K562 (cell line): Measurements from ENCODE around the gene ANXA9. TPM values are rescaled to one million over a fixed set of nuclear protein-coding genes. Genes with fewer than 3 reads are reported as not detected.

Experiments
- ATAC-seq: fragments of 200-7000 bp; cut with Tn5 transposase; 3 replicates; pipeline ENCODE4 v1.9.1; 2020; ENCODE audit warnings: moderate library complexity
- BruUV-seq: library from RNA; stranded (reverse); fragments of 400-500 nt; replicated peaks from 2 replicates; lab custom pipeline; 2021; lab: Mats Ljungman, UMichigan
- CTCF ChIA-PET: fragments of 300-600 bp; formaldehyde crosslinking; extraction: SDS; loops from one replicate; lab custom pipeline; 2021; ENCODE audit warnings: low intra/inter-chr PET ratio; lab: Yijun Ruan, JAX
- POLR2A ChIA-PET: fragments of 300-600, 350-650 bp; sonication (Branson Sonifier 250); formaldehyde crosslinking; extraction: SDS; loops from one replicate; lab custom pipeline; 2021; ENCODE audit warnings: antibody characterized with exemption, inconsistent platforms; lab: Yijun Ruan, JAX
- DNase-seq, 4 experiments: peaks; one replicate each; pipeline versions ENCODE4 v3.0.0 to v3.0.0-alpha.2; 2011 to 2018; ENCODE audit warnings: low spot score in 3 of 4, mixed read lengths in 3 of 4; ENCODE audit errors: extremely low read depth in 1 of 4
- FAIRE-seq: peaks from 2 replicates; lab custom pipeline; 2011; peaks lifted over from hg19 to GRCh38; lab: Jason Lieb, UNC
- H2AFZ ChIP-seq: 2 replicates; pipeline ENCODE4 v1.6.0; 2011; ENCODE audit warnings: low read depth, low read length, control low read depth, inconsistent platforms
- H3K27ac ChIP-seq: fragments of 200-600 bp; 3 replicates; pipeline ENCODE4 v1.8.0; 2011; ENCODE audit warnings: low read depth, mild to moderate bottlenecking, control low read depth, inconsistent platforms, low read length, moderate library complexity, mixed read lengths; ENCODE audit errors: extremely low read depth
- H3K27me3 ChIP-seq, 2 experiments: fragments of 300-600 bp in 1 of 2; 2 replicates in 1 of 2; 3 replicates in 1 of 2; pipeline versions ENCODE4 v1.6.0 to v1.8.0; 2011; ENCODE audit warnings: inconsistent platforms in 2 of 2, low read length in 2 of 2, mild to moderate bottlenecking in 1 of 2, mixed read lengths in 1 of 2, moderate library complexity in 1 of 2; ENCODE audit not compliant: control insufficient read depth in 2 of 2, insufficient read depth in 2 of 2
- H3K36me3 ChIP-seq: fragments of 300-600 bp; 3 replicates; pipeline ENCODE4 v1.8.0; 2011; ENCODE audit warnings: mild to moderate bottlenecking, low read length, inconsistent platforms; ENCODE audit not compliant: control insufficient read depth, insufficient read depth
- H3K4me1 ChIP-seq, 2 experiments: fragments of 200-600 bp in 1 of 2; replicated peaks in 1 of 2; 2 replicates in 1 of 2; 3 replicates in 1 of 2; pipeline versions ENCODE4 v1.5.1 to v1.8.0; 2011; ENCODE audit warnings: inconsistent platforms in 2 of 2, low read length in 2 of 2, mild to moderate bottlenecking in 1 of 2, mixed read lengths in 1 of 2, moderate library complexity in 1 of 2; ENCODE audit not compliant: control insufficient read depth in 2 of 2, insufficient read depth in 2 of 2
- H3K4me2 ChIP-seq: 2 replicates; pipeline ENCODE4 v1.6.1; 2011; ENCODE audit warnings: low read length, control low read depth, inconsistent platforms, mixed read lengths; ENCODE audit not compliant: insufficient read depth
- H3K4me3 ChIP-seq: fragments of 200-600 bp; sonication (generic), shearing (Covaris generic); 2 replicates; pipeline ENCODE4 v1.5.1; 2016; ENCODE audit warnings: control low read depth, inconsistent platforms
- H3K79me2 ChIP-seq: fragments of 200-600 bp; 3 replicates; pipeline ENCODE4 v1.8.0; 2011; ENCODE audit warnings: low read length, inconsistent platforms; ENCODE audit not compliant: control insufficient read depth, insufficient read depth
- H3K9ac ChIP-seq, 2 experiments: 2 replicates each; pipeline versions ENCODE4 v1.6.0 to v1.6.1; 2011; ENCODE audit warnings: low read depth in 2 of 2, low read length in 2 of 2, control low read depth in 1 of 2, inconsistent platforms in 1 of 2, mild to moderate bottlenecking in 1 of 2, mixed read lengths in 1 of 2; ENCODE audit not compliant: insufficient read depth in 1 of 2
- H3K9me1 ChIP-seq: one replicate; pipeline ENCODE4 v1.6.0; 2011; ENCODE audit warnings: inconsistent platforms, mild to moderate bottlenecking, low read length, moderate library complexity; ENCODE audit not compliant: control insufficient read depth, insufficient read depth
- H3K9me3 ChIP-seq: replicated peaks from 2 replicates; pipeline ENCODE4 v1.5.1; 2011; ENCODE audit warnings: low read depth, low read length, inconsistent platforms; ENCODE audit not compliant: control insufficient read depth, insufficient read depth
- H4K20me1 ChIP-seq: replicated peaks from 2 replicates; pipeline ENCODE4 v1.6.1; 2011; ENCODE audit warnings: low read length, inconsistent platforms, mixed read lengths; ENCODE audit not compliant: control insufficient read depth, insufficient read depth
- FOXM1 ChIP-seq, 2 experiments: fragments of 450-650 bp in 1 of 2; sonication (generic) in 1 of 2; formaldehyde crosslinking in 1 of 2; IDR thresholded peaks; 2 replicates each; pipeline versions ENCODE4 v1.6.1 to v1.9.0; 2017 to 2022; ENCODE audit warnings: low read depth in 2 of 2, mild to moderate bottlenecking in 2 of 2, missing genetic modification reagents in 1 of 2, moderate library complexity in 1 of 2
- HEY1 ChIP-seq: fragments of 250-450 bp; sonication (Bioruptor Pico); IDR thresholded peaks from 2 replicates; pipeline ENCODE4 v1.5.0; 2020; ENCODE audit warnings: mild to moderate bottlenecking, moderate library complexity, borderline replicate concordance
- KDM5B ChIP-seq: fragments of 200-600 bp; sonication (generic); IDR thresholded peaks from 2 replicates; pipeline ENCODE4 v1.6.1; 2012; ENCODE audit warnings: low read depth, mild to moderate bottlenecking, moderate library complexity, low read length, control low read depth, inconsistent platforms; ENCODE audit not compliant: insufficient replicate concordance
- MCM7 ChIP-seq, 2 experiments: fragments of 450-650 bp; IDR thresholded peaks; 2 replicates each; pipeline ENCODE4 v1.6.1; 2016 to 2018
- MECOM ChIP-seq: fragments of 250-450 bp; sonication (Bioruptor Pico); IDR thresholded peaks from 2 replicates; pipeline ENCODE4 v1.8.0; 2022; ENCODE audit warnings: inconsistent platforms
- NKRF ChIP-seq: fragments of 450-650 bp; IDR thresholded peaks from 2 replicates; pipeline ENCODE4 v1.6.1; 2016; ENCODE audit warnings: borderline replicate concordance
- POLR2AphosphoS2 ChIP-seq: IDR thresholded peaks from 2 replicates; pipeline ENCODE4 v1.6.1; 2012; ENCODE audit warnings: low read length, improper control_type of control experiment
- RCOR1 ChIP-seq, 2 experiments: IDR thresholded peaks; 2 replicates each; pipeline ENCODE4 v1.6.1; 2012; ENCODE audit warnings: low read depth in 2 of 2, low read length in 2 of 2, borderline replicate concordance in 1 of 2, improper control_type of control experiment in 1 of 2
- TEAD2 ChIP-seq: fragments of 450-650 bp; IDR thresholded peaks from 2 replicates; pipeline ENCODE4 v1.6.1; 2016; ENCODE audit warnings: missing genetic modification characterization, control low read depth, missing compliant biosample characterization
- ZNF318 ChIP-seq, 2 experiments: fragments of 450-650 bp; IDR thresholded peaks; 2 replicates each; pipeline ENCODE4 v1.6.1; 2016; ENCODE audit warnings: mild to moderate bottlenecking in 2 of 2, borderline replicate concordance in 1 of 2, low read depth in 1 of 2, moderate library complexity in 1 of 2
- WGBS: fragments of 100-300 bp; shearing (Covaris generic); methylation state at CpG from one replicate; pipeline ENCODE4 v1.1.6; 2016; ENCODE audit warnings: low coverage, mixed read lengths; ENCODE audit not compliant: insufficient coverage; ENCODE audit errors: missing lambda C conversion rate; 5-methylcytosine and 5-hydroxymethylcytosine counted together
- in situ Hi-C: fragments of 300-500 bp; cut with MboI; formaldehyde crosslinking; loops from 4 replicates; pipeline ENCODE4 v1.15.0; 2018; ENCODE audit warnings: inconsistent platforms, mixed read lengths
- intact Hi-C: fragments of 100-400 bp; cut with micrococcal nuclease; formaldehyde crosslinking; loops from 2 replicates; pipeline ENCODE4 v1.14.2; 2022
- polyA plus RNA-seq, 8 experiments: library from polyadenylated mRNA; depleted of rRNA in 4 of 8; stranded (reverse) in 5 of 8; unstranded in 3 of 8; fragments of >200 nt; fragmentation: Nextera tagmentation in 2 of 8; fragmentation: Illumina TruSeq in 1 of 8; extraction: Ambion mirVana in 2 of 8; extraction: Trizol in 1 of 8; gene quantifications; 2 replicates each; pipeline versions ENCODE4 v1.2.1 to v1.2.3, GENCODE V29; 2011 to 2014; ENCODE audit warnings: inconsistent platforms in 1 of 8, missing spikeins in 1 of 8
- total RNA-seq, 7 experiments: library from RNA; depleted of rRNA in 6 of 7; stranded (reverse); fragments of >200 nt in 6 of 7; fragmentation: Illumina TruSeq in 2 of 7; extraction: Trizol in 2 of 7; gene quantifications; 2 replicates each; pipeline versions ENCODE4 v1.2.1 to v1.2.3, GENCODE V29; 2011 to 2021; ENCODE audit warnings: low replicate concordance in 1 of 7

The ANXA9 gene
- total and polyA plus RNA-seq, 9 of the 15 experiments (the other 6 are each of a cell fraction or from before 2014, with no cell fraction given), result 0.24 to 1.6 (median 0.57) TPM

GRCh38 chr1:151005729-151006319 is 23.7 kb downstream of the ANXA9 start:
- 12% methylated on average over 4 of the region's 4 CpGs for WGBS
- Histone ChIP-seq H3K27me3 (no peaks in the 10 kb centered on the region), H3K79me2 (peaks cover 35% of the 10 kb centered on the region), H3K9me1 (no peaks in the 10 kb centered on the region), H3K4me2 (peak overlapping the region; percentile 100), H3K36me3 (no peaks in the 10 kb centered on the region), H3K27ac (peak overlapping the region; percentile 75), H2AFZ (peak overlapping the region; percentile 89), H3K9ac (peak overlapping the region; percentile 88; a peak in 3 of 4 replicates), H3K4me1 (peaks cover 46 to 53% of the 10 kb centered on the region in 2 experiments), H4K20me1 (no peaks in the 10 kb centered on the region), H3K4me3 (peak overlapping the region; percentile 44), H3K9me3 (no peaks in the 10 kb centered on the region)
- in situ Hi-C loops (no loop called here), intact Hi-C loops (loop anchor here (2.0 to 5.0 kb wide), 3 partner anchors 27 to 66 kb away; partner anchors contain the start of genes CDC42SE1 and GABPB2)
- ChIA-PET CTCF (interaction anchor here (0.9 to 1.9 kb wide), 2 partner anchors 26 to 750 kb away, joined by 3 to 12 read pairs; no protein-coding TSS in a partner anchor), POLR2A (interaction anchor here (0.5 to 2.9 kb wide), 24 partner anchors 10 to 503 kb away, joined by 3 to 22 read pairs (median 4); partner anchors contain the start of genes ANXA9, CERS2 and MCL1)
- DNase-seq (no peak), ATAC-seq (no peak), FAIRE-seq (no peak)
- BruUV-seq, result no TSS peak
- no peak for TF ChIP-seq TEAD2 (tag)
- TF ChIP-seq MCM7 (IDR thresholded peaks at IDR 0.05), result no peak
- TF ChIP-seq FOXM1 (IDR thresholded peaks at IDR 0.05; ENCODE audit: low read depth), result no peak
- TF ChIP-seq FOXM1 (CRISPR knock-in tag; IDR thresholded peaks at IDR 0.05; ENCODE audit: low read depth), result no peak
- TF ChIP-seq MECOM (CRISPR knock-in tag), result no peak
- no peak for TF ChIP-seq ZNF318 (IDR thresholded peaks at IDR 0.05; ENCODE audit: borderline replicate concordance in 1 of 2, low read depth in 1 of 2)
- TF ChIP-seq RCOR1 (IDR thresholded peaks at IDR 0.05; ENCODE audit: borderline replicate concordance in 1 of 2, low read depth in 2 of 2, low read length in 2 of 2), result no peak
- peak; percentile 15 for TF ChIP-seq KDM5B
- TF ChIP-seq HEY1, result no peak
- 0 out of 2 replicates have a peak, but pooled peaks have one; percentile 20 for TF ChIP-seq NKRF
- TF ChIP-seq POLR2AphosphoS2, result no peak
